A172 (cell line): ENCODE results near the gene SLC9B2. TPM values are rescaled to one million over a fixed set of nuclear protein-coding genes. Genes with fewer than 3 reads are reported as not detected.
"Not testable (repeated sequence)": the region's sequence is repeated elsewhere in the genome, so short reads cannot be mapped to it uniquely, and the experiment has no call there.

Experiments used
- DNase-seq: peaks from one replicate; pipeline ENCODE4 v3.0.0-alpha.2; 2015; ENCODE audit warnings: low spot score
- total RNA-seq: library from RNA; depleted of rRNA; stranded (reverse); fragments of >200 nt; shearing (Covaris generic); gene quantifications from 2 replicates; pipeline ENCODE4 v1.2.3, GENCODE V29; 2014; rRNA removed

SLC9B2 gene
- total RNA-seq, 1 experiment from 2014 or later: 23.7 TPM

- DNase-seq: peak; percentile 91
Measured at GRCh38 chr4:103019308-103020124, 57.0 kb downstream of the SLC9B2 start, which contains the start of gene SLC9B1. Gene SLC9B1, minus strand, starts transcription at chr4:103019705. Its CDS starts 27,994 bp downstream, at chr4:102991711.

DNA sequence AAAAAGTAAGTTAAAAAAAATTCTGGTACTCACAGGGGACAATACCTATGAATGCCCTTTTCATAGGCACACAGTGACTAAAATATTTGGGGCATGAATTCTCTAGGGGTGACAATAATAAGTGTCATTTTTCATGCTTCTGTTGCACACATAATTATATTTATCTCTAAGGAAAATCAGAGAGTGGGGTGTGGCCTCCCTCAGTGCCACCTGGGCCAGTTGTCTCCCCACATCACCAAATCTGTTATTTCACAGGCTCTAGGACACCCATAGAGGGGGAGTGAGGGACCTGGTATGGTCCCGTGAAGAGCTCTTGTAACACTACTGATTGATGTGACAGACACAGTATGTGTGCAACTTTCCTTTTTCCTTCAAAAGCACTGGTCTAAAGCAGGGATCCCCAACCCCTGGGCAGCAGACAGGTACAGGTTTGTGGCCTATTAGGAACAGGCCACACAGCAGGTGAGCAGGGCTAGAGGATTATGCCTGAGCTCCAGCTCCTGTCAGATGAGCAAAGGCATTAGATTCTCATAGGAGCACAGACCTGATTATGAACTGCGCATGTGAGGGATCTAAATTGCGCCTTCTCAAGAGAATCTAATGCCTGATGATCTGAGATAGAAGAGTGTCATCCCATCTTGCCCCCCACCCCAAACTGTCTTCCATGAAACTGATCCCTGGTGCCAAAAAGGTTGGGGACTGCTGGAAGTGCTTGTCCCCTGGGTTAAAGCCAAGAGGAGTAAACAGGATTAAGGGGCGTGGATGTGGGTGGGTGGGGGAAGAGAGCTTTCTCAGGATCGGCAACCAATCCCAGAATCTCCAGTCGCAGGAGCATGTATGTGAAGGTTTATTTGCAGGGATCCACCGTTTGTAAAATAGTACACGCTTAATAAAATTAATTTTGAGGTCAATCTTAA lies 57.9 kb downstream of the SLC9B2 start:
- no peak for DNase-seq

DNA sequence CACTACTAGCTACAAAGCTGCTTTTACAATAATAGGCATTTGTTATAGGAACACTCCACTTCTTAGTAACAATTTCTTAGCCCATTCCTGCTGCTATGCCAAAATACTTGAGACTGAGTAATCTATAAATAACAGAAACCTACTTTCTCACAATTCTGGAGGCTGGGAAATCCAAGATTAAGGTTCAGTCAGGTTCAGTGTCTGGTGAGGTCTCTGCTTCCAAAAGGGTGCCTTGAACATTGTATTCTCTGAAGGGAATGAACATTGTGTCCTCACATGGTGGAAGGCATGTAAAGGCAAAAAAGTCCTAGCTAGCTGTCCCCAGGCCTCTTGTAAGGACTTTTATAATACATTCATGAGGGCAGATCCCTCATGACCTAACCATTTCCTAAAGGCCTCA lies 64.0 kb downstream of the SLC9B2 start:
- DNase-seq: no peak

GRCh38 chr4:103012060-103012459 lies 64.5 kb downstream of the SLC9B2 start:
- peak; percentile 14 for DNase-seq

DNA sequence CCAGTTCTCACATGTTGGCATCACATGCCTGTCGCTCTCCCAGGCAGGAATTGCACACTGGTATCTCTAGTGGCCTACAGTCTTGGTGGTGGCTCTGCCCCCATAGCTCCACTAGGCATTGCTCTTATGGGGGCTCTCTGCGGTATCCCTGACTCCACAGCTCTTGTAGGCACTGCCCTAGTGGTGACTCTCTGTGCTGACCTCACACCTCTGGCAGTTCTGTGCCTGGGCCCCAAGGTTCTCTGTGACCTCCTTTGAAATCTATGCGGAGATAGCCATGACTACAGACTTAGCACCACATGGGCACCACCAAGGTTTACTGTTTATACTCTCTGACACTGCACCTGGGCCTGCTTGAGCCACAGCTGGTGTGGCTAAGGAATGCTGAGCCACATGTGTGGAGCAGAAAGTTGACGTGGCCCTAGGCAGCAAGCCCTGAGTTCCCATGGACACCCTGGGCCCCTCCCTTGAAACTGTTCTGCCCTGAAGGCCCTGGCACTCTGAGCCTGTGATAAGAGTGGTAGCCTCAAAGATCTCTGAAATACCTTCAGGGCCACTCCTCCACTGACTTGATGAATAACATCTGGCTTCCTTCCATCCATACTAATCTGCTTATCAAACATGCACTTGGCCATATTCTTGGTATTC lies 65.1 kb downstream of the SLC9B2 start:
- DNase-seq: peak; percentile 47

DNA sequence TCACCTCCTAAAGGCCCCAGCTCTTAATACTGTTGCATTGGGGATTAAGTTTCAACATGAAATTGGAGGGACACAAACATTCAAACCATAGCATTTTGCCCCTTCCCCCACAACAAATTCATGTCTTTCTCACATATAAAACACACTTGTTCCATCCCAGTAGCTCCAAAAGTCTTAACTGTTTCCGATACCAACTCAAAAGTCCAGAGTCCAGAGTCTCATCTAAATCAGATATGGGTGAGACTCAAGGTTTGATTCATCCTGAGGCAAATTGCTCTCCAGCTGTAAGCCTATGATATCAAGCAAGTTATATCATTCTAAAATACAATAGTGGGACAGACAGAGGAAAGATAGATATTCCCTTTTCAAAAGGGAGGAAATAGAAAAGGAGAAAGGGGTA lies 65.8 kb downstream of the SLC9B2 start:
- DNase-seq: no peak

DNA sequence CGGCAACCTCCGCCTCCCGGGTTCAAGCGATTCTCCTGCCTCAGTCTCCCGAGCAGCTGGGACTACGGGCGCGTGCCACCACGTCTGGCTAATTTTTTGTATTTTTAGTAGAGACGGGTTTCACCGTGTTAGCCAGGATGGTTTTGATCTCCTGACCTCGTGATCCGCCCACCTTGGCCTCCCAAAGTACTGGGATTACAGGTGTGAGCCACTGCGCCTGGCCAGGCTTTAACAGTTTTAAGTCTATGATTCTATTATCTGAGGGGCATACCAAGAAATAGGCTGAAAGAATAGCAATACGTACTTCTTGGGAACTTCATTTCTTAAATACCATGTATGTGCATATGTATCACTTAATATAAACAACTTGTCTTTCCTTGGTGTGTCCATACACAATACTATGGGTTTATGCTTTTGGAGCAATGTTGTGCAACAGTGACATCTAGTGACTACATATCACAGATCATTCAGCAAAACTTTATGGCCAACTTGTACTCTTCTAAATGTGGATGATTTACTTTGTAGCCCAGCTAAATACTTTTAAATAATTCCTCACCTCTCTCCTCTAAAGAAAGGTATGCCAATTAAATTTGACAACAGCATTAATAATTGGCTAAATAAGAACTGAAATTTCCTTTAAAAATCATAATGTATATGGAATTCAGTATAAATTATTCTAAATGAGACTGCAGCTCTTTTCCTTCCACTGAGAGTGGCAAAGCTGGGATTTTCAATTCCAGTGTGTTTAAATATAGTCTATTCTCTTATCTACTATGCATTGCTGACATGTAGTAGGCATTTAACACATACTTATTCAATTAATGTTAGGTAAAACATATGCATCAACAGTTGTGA lies 67.5 kb downstream of the SLC9B2 start:
- peak; percentile 64 for DNase-seq

DNA sequence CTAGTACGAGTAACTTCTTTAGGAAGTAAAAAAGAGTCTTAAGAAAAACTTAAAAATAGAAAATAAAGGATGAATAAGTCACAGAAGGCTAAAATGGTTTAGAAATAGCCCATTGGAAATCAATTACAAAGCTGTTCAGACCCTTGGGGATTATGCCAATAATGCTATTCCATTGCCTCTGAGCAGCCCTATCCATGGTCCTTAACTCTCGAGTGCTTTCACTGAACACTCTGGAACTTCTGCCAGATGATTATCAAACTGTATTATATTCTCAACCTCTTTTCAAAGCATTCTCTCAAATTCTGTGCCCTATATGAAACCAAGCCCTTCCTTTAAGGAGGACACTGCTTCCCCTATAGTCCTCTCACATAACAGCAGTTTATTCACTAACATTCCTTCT lies 74.0 kb downstream of the SLC9B2 start:
- DNase-seq: no peak

GRCh38 chr4:102994803-102995202 lies 81.8 kb downstream of the SLC9B2 start:
- no peak for DNase-seq

DNA sequence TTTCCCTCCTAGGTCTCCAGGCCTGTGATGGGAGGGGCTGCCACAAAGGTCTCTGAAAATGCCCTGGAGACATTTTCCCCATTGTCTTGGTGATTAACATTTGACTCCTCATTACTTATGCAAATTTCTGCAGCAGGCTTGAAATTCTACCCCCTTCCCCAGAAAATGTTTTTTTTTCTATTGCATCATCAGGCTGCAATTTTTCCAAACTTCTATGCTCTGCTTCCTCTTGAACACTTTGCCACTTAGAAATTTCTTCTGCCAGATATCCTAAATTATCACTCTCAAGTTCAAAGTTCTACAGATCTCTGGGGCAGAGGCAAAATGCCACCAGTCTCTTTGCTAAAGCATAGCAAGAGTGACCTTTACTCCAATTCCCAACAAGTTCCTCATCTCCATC lies 82.6 kb downstream of the SLC9B2 start:
- not testable (repeated sequence) for DNase-seq

DNA sequence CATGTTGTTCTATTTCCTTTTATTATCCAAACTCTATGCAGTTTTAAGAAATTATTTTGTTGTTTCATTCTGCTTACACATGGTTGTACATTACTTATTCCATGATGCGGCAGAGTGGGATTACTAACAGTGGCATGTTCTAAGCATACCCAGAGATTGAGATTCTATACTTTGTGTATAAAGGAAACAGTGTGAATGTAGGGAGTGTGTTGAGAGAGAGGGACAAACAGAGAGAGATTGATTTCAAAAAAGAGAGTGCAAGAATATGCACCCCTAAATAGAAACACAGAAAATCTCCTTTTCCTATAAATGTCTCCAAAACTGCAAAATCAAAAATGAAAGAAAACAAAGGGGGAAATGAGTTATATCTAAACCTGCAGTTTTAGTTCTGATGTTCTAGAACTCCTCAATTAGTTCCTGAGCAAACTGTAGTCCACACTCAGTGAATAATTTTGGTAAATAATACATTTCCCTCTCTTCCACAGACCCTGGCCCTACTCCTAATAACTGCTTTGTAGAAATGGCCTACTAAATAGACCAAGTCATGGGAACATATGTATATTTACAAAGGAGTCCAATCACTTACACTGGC lies 88.0 kb downstream of the SLC9B2 start:
- no peak for DNase-seq

- DNase-seq: no peak
Measured at GRCh38 chr4:102981005-102981404, 95.6 kb downstream of the SLC9B2 start.

Other genes starting within 250 kb of the SLC9B2 start
- 319 and 360 TPM in 2 replicates for gene UBE2D3, start 249.2 kb downstream of the SLC9B2 start, total RNA-seq
- 67.8 and 105 TPM in 2 replicates for gene CISD2, start 207.8 kb downstream of the SLC9B2 start, total RNA-seq
- 0.10 and 0.43 TPM in 2 replicates for gene SLC9B1, start 57.1 kb downstream of the SLC9B2 start, total RNA-seq
- gene BDH2, start 23.1 kb upstream of the SLC9B2 start, total RNA-seq: 38.9 and 55.9 TPM in 2 replicates
- 18.4 and 36.2 TPM in 2 replicates for gene CENPE, start 121.6 kb upstream of the SLC9B2 start, total RNA-seq